Cardiac muscle cell (in vitro differentiated cells and primary cell): ENCODE results near the gene CACNA1C. TPM values are rescaled to one million over a fixed set of nuclear protein-coding genes. Genes with fewer than 3 reads are reported as not detected.

Experiments
- DNase-seq, 2 donors: peaks; one replicate each; pipeline versions ENCODE4 v3.0.0 to v3.0.0-alpha.2; 2010 to 2017; ENCODE audit warnings: low read depth in 1 of 2, low spot score in 1 of 2
- H3K27ac ChIP-seq: fragments of 200-600 bp; sonication (generic); 2 replicates; pipeline ENCODE4 v1.5.1; 2016
- H3K27me3 ChIP-seq: fragments of 200-600 bp; sonication (generic); 2 replicates; pipeline ENCODE4 v1.6.0; 2016; ENCODE audit warnings: control low read depth
- H3K36me3 ChIP-seq: fragments of 200-600 bp; sonication (generic); 2 replicates; pipeline ENCODE4 v1.5.1; 2016; ENCODE audit warnings: control low read depth
- H3K4me1 ChIP-seq: fragments of 200-600 bp; sonication (generic); 2 replicates; pipeline ENCODE4 v1.8.1; 2017; ENCODE audit warnings: low read depth, mild to moderate bottlenecking, mixed run types
- H3K4me3 ChIP-seq: fragments of 200-600 bp; sonication (generic); 2 replicates; pipeline ENCODE4 v1.5.1; 2016; ENCODE audit warnings: mild to moderate bottlenecking
- H3K9me3 ChIP-seq: fragments of 200-600 bp; sonication (generic); 2 replicates; pipeline ENCODE4 v1.5.1; 2017; ENCODE audit warnings: low read depth, mild to moderate bottlenecking, control low read depth
- polyA plus RNA-seq: library from polyadenylated mRNA; unstranded; fragments of >200 nt; fragmentation: Nextera tagmentation; extraction: Ambion mirVana; gene quantifications from 2 replicates; pipeline ENCODE4 v1.2.1, GENCODE V29; 2016
- total RNA-seq: library from RNA; depleted of rRNA; stranded (reverse); fragments of >200 nt; gene quantifications from 2 replicates; pipeline ENCODE4 v1.2.3, GENCODE V29; 2016
- TF ChIP-seq, protein P1 (sequence below): IDR thresholded peaks from 2 replicates; pipeline ENCODE4 v1.5.1; 2012; ENCODE audit warnings: low read depth, mild to moderate bottlenecking, low read length

Gene CACNA1C
- total and polyA plus RNA-seq, 2 experiments from 2014 or later = 40.8 to 77.8 TPM

DNA sequence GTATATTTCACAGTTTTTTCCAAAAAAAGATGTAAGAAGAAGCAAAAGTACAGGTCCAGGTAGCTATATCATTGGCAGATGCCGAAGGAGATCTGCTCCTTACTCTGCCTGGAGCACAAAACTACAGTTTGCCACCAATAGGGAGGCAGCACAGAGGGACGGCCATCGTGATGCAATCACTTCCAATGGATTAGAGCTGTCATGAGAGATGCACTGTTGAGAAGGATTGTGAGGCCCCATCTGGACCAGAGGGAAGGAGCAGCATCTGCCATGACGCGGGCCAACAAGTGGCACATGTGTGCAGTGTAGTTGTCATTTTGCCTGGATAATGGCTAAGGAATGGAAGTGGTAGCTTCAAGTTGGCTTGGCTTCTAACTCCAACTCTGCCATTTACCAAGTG, 423.2 kb downstream of the CACNA1C start:
- no peaks in the 10 kb centered on the region for H3K9me3 ChIP-seq
- H3K4me3 ChIP-seq = no peak overlapping the region
- H3K4me1 ChIP-seq = no peaks in the 10 kb centered on the region
- TF ChIP-seq, protein P1, sequence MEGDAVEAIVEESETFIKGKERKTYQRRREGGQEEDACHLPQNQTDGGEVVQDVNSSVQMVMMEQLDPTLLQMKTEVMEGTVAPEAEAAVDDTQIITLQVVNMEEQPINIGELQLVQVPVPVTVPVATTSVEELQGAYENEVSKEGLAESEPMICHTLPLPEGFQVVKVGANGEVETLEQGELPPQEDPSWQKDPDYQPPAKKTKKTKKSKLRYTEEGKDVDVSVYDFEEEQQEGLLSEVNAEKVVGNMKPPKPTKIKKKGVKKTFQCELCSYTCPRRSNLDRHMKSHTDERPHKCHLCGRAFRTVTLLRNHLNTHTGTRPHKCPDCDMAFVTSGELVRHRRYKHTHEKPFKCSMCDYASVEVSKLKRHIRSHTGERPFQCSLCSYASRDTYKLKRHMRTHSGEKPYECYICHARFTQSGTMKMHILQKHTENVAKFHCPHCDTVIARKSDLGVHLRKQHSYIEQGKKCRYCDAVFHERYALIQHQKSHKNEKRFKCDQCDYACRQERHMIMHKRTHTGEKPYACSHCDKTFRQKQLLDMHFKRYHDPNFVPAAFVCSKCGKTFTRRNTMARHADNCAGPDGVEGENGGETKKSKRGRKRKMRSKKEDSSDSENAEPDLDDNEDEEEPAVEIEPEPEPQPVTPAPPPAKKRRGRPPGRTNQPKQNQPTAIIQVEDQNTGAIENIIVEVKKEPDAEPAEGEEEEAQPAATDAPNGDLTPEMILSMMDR = no peak
- H3K27me3 ChIP-seq = no peaks in the 10 kb centered on the region
- no peak for DNase-seq
- H3K36me3 ChIP-seq = no peaks in the 10 kb centered on the region
- no peak overlapping the region for H3K27ac ChIP-seq

DNA sequence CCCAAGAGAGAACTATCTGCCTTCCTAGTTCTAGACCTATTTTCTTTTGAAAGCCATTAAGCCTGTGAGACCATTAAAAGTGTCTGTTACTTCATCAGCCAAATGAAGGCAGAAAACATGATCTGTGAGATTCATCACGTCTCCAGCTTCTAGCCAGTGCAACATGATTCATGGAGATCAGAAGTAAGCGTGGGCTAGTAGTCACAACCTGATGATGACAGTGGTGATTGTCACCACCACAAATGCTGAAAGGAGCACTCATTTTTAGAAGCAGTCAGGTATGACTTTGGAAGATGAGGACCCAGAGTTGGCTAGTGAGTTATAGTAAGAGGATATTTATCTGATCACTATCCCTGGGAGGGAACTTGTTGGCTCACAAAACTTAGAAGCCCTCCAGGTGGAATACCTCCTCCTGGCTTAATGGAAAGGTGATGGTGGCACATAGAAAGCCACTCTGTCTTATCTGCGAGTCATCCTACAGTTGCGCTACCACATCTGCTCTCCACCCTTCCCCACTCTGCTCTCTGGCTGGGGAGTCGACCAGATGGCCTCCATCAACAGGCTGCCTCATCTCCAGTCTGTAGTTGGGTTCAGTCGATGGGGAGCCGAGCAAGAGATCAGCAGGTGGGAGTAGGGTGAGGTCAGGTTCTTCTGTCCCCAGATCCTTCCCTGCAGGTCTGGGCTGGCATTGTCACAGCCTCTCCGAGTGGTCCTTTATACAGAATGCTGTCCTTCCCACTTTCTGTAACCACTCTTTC, 424.4 kb downstream of the CACNA1C start:
- Histone ChIP-seq H3K36me3 (no peaks in the 10 kb centered on the region), H3K9me3 (no peaks in the 10 kb centered on the region), H3K27ac (no peak overlapping the region), H3K4me3 (no peak overlapping the region), H3K4me1 (no peaks in the 10 kb centered on the region), H3K27me3 (no peaks in the 10 kb centered on the region)
- TF ChIP-seq, protein P1 = no peak
- no peak for DNase-seq

DNA sequence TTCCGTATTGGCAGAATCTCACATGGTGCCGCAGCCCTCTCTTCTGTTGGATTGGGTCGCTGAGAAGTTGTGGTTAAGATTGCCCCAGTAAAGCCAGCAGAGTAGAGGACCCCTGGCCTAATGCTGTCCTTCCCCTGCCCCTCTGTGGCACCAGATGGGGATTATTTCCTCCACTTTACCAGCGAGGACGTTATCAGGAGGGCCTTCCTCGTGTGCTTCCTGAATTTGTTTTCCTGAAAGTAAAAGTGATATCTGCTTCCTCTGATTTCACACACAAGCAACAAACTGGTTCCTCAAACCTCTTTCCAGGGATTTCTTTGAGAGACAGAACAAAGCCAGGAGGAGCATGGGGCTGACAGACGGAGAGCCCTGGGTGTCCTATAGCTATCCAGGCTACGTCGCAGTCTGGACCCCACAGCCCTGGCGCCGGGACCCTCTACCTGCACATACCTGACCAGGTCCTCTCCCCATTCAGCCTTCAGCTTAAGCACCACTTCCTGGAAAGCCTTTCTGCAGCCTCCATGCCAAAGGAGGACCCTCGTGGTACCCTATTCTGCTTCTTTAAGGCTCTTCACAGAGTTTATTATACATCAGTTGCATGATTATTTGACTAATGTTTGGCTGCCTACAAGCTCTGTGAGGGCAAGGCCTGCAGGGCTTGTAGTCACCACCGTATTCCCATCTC, 427.2 kb downstream of the CACNA1C start:
- Histone ChIP-seq H3K36me3 (no peaks in the 10 kb centered on the region), H3K9me3 (no peaks in the 10 kb centered on the region), H3K4me1 (no peaks in the 10 kb centered on the region), H3K4me3 (no peak overlapping the region), H3K27ac (no peak overlapping the region), H3K27me3 (no peaks in the 10 kb centered on the region)
- DNase-seq = no peak
- TF ChIP-seq, protein P1 = no peak

DNA sequence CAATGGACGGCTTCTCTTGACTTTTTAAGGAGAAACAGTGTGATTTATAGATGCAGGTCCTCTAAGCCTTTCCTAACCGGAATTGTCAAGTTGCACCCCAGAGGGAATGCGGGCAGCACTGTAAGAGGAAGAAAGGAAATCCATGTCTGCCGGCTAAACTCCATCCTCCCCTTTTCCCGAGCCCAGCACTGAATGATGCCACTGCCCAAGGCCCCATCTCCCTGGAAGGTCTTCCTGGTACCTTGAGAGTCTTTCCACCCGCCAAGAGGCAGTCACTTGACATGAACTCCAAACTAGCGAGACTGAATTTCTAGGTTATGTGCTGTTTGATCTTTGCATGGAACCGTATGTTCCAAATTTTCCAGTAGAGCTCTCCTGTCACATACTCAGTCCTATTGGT, 428.6 kb downstream of the CACNA1C start:
- Histone ChIP-seq H3K9me3 (no peaks in the 10 kb centered on the region), H3K4me1 (no peaks in the 10 kb centered on the region), H3K4me3 (no peak overlapping the region), H3K27ac (no peak overlapping the region), H3K36me3 (peaks cover 2% of the 10 kb centered on the region), H3K27me3 (no peaks in the 10 kb centered on the region)
- no peak for DNase-seq
- TF ChIP-seq, protein P1 = no peak

DNA sequence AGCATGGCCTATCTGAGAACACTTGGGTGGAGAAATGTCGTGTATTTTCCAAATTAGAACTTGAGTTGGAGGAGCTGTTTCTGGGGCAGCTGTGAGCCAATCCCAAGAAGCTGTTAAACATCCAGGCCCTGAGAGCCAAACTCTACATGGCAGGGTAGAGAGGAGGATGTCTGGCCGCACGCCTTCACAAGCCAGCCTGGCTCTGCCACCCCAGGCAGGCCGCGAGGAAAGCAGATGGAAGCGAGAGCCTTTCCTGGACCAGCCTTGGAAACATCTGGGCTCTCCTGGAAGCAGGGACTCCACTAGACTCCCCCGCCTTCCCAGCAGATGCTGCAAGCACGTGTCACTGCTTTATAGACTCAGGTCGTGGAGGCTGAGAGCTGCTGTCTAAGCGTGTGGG, 429.2 kb downstream of the CACNA1C start:
- Histone ChIP-seq H3K27me3 (no peaks in the 10 kb centered on the region), H3K36me3 (peaks cover 5% of the 10 kb centered on the region), H3K9me3 (no peaks in the 10 kb centered on the region), H3K27ac (no peak overlapping the region), H3K4me1 (no peaks in the 10 kb centered on the region), H3K4me3 (no peak overlapping the region)
- TF ChIP-seq, protein P1 = no peak
- DNase-seq = no peak
